ENCODE measurements around the gene MRAP.

DNA sequence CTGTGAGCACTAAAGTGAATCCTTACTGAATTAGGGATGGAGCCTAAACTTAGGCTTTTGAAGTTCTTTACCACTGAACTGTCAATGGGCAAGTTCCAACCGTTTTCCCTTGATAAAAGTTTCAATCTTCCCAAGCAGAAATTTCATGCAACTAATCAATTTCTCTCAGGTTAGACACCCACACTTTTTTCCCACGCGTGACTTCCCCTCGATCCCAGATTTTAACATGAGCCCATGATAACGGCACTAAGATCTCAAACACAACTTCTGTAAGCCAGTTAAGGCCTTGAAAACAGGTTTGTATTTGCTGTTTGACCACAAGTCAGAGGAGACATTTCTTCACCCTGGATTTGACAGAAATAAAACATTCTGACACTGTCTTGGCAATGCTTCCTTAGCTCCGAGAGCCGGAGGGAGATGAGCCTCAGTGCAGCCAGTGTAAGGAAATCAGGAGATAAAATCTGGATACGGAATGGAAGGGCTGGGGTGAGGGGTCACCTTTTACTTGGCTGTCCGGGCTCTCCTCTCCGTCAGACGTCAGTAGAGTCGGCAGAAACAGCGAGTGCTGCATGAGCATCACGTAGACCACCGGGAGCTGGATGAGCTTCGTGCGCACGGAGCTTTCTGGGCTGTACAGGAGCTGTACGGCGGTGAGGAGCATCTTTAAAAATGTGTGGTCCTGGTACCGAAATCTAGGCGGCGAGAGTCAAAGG, 39.7 kb downstream of the MRAP start:
- TF ChIP-seq, protein P1, sequence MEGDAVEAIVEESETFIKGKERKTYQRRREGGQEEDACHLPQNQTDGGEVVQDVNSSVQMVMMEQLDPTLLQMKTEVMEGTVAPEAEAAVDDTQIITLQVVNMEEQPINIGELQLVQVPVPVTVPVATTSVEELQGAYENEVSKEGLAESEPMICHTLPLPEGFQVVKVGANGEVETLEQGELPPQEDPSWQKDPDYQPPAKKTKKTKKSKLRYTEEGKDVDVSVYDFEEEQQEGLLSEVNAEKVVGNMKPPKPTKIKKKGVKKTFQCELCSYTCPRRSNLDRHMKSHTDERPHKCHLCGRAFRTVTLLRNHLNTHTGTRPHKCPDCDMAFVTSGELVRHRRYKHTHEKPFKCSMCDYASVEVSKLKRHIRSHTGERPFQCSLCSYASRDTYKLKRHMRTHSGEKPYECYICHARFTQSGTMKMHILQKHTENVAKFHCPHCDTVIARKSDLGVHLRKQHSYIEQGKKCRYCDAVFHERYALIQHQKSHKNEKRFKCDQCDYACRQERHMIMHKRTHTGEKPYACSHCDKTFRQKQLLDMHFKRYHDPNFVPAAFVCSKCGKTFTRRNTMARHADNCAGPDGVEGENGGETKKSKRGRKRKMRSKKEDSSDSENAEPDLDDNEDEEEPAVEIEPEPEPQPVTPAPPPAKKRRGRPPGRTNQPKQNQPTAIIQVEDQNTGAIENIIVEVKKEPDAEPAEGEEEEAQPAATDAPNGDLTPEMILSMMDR (IDR thresholded peaks at IDR 0.05), result no peak
- TF ChIP-seq, protein P2, sequence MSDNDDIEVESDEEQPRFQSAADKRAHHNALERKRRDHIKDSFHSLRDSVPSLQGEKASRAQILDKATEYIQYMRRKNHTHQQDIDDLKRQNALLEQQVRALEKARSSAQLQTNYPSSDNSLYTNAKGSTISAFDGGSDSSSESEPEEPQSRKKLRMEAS (IDR thresholded peaks at IDR 0.05), result no peak
- TF ChIP-seq ZSCAN20 (CRISPR knock-in tag; IDR thresholded peaks at IDR 0.05), result no peak
- no peak for TF ChIP-seq POLR2A (IDR thresholded peaks at IDR 0.05; ENCODE audit: low read length)
- TF ChIP-seq MYC (IDR thresholded peaks at IDR 0.05; ENCODE audit: borderline replicate concordance, low read length), result no peak
- TF ChIP-seq EP300 (IDR thresholded peaks at IDR 0.05), result no peak
- no peak for TF ChIP-seq BHLHE40 (IDR thresholded peaks at IDR 0.05; ENCODE audit: low read depth, low read length)
- TF ChIP-seq, protein P3, sequence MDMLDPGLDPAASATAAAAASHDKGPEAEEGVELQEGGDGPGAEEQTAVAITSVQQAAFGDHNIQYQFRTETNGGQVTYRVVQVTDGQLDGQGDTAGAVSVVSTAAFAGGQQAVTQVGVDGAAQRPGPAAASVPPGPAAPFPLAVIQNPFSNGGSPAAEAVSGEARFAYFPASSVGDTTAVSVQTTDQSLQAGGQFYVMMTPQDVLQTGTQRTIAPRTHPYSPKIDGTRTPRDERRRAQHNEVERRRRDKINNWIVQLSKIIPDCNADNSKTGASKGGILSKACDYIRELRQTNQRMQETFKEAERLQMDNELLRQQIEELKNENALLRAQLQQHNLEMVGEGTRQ (IDR thresholded peaks at IDR 0.05), result no peak
- no peak for TF ChIP-seq JUN (IDR thresholded peaks at IDR 0.05)
- no peak for TF ChIP-seq HDAC2 (IDR thresholded peaks at IDR 0.05)
- TF ChIP-seq, protein P4, sequence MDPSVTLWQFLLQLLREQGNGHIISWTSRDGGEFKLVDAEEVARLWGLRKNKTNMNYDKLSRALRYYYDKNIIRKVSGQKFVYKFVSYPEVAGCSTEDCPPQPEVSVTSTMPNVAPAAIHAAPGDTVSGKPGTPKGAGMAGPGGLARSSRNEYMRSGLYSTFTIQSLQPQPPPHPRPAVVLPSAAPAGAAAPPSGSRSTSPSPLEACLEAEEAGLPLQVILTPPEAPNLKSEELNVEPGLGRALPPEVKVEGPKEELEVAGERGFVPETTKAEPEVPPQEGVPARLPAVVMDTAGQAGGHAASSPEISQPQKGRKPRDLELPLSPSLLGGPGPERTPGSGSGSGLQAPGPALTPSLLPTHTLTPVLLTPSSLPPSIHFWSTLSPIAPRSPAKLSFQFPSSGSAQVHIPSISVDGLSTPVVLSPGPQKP (IDR thresholded peaks at IDR 0.05; ENCODE audit: low read depth, low read length), result no peak
- TF ChIP-seq, protein P5, sequence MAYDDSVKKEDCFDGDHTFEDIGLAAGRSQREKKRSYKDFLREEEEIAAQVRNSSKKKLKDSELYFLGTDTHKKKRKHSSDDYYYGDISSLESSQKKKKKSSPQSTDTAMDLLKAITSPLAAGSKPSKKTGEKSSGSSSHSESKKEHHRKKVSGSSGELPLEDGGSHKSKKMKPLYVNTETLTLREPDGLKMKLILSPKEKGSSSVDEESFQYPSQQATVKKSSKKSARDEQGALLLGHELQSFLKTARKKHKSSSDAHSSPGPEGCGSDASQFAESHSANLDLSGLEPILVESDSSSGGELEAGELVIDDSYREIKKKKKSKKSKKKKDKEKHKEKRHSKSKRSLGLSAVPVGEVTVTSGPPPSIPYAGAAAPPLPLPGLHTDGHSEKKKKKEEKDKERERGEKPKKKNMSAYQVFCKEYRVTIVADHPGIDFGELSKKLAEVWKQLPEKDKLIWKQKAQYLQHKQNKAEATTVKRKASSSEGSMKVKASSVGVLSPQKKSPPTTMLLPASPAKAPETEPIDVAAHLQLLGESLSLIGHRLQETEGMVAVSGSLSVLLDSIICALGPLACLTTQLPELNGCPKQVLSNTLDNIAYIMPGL (CRISPR knock-in tag; IDR thresholded peaks at IDR 0.05; ENCODE audit: borderline replicate concordance), result no peak

Measured in A549 (cell line).